OCI-LY7 (cell line): Measurements from ENCODE around the gene RNF213.

Source experiments
- CTCF ChIP-seq: fragments of 200-600 bp; sonication (generic); conservative IDR thresholded peaks from 2 replicates; pipeline ENCODE4 v1.5.1; 2014; ENCODE audit warnings: mild to moderate bottlenecking, antibody characterized with exemption, low read length, moderate library complexity, mixed read lengths
- EZH2phosphoT487 ChIP-seq: fragments of 200-600 bp; sonication (generic); IDR thresholded peaks from 2 replicates; pipeline ENCODE4 v1.6.1; 2018; ENCODE audit warnings: low read depth, borderline replicate concordance, mild to moderate bottlenecking, mixed run types, antibody characterized with exemption, low read length, moderate library complexity, mixed read lengths

GRCh38 chr17:80354336-80354735 lies 93.7 kb downstream of the RNF213 start:
- TF ChIP-seq CTCF (no peak), EZH2phosphoT487 (no peak)
